ENCODE results near the gene TMEM201.

The TMEM201 gene

DNA sequence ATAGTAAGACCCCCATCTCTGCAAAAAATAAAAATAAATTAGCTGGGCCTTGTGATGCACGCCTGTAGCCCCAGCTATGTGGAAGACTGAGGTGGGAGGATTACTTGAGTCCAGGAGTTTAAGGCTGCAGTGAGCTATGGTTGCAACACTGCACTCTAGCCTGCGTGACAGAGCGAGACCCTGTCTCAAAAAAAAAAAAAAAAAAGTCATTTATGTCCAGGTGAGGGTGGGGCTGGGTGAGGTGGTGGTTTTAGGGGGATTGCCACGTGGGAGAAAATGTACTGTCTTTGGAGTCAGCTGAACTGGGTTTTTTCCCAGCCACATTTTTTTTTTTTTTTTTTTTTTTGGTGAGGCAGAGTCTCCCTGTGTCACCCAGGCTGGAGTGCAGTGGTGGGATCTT is 69.5 kb downstream of the TMEM201 start:
- DNase-seq (ENCODE audit: extremely low read depth, low read depth), result no peak
- no peak overlapping the region for H3K4me3 ChIP-seq (replicated peaks; ENCODE audit: low read depth, low read length)

DNA sequence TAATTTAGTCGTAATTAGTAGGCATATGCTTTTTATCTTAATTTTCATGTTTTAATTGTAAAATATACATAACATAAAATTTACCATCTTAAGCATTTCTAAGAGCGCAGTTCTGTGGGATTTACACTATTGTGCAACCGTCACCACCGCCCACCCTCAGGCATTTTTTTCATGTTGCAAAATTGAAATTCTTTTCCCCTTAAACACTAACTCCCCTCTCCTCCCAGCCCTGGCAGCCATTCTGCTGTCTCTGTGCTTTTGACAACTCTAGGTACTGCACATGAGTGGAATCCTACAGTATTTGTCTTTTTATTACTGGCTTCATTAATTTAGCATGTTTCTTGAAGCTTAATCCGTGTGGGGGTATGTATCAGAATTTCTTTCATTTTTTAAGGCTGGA is 70.6 kb downstream of the TMEM201 start:
- no peak for DNase-seq (ENCODE audit: extremely low read depth, low read depth)
- TF ChIP-seq, protein P1, sequence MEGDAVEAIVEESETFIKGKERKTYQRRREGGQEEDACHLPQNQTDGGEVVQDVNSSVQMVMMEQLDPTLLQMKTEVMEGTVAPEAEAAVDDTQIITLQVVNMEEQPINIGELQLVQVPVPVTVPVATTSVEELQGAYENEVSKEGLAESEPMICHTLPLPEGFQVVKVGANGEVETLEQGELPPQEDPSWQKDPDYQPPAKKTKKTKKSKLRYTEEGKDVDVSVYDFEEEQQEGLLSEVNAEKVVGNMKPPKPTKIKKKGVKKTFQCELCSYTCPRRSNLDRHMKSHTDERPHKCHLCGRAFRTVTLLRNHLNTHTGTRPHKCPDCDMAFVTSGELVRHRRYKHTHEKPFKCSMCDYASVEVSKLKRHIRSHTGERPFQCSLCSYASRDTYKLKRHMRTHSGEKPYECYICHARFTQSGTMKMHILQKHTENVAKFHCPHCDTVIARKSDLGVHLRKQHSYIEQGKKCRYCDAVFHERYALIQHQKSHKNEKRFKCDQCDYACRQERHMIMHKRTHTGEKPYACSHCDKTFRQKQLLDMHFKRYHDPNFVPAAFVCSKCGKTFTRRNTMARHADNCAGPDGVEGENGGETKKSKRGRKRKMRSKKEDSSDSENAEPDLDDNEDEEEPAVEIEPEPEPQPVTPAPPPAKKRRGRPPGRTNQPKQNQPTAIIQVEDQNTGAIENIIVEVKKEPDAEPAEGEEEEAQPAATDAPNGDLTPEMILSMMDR (IDR thresholded peaks at IDR 0.05; ENCODE audit: low read depth, low read length, missing control alignments), result no peak
- no peak overlapping the region for H3K4me3 ChIP-seq (replicated peaks; ENCODE audit: low read depth, low read length)

More for the DNA sequence above, 69.5 kb downstream of the TMEM201 start:
- TF ChIP-seq, protein P1 (IDR thresholded peaks at IDR 0.05; ENCODE audit: low read depth, low read length, missing control alignments), result no peak

DNA sequence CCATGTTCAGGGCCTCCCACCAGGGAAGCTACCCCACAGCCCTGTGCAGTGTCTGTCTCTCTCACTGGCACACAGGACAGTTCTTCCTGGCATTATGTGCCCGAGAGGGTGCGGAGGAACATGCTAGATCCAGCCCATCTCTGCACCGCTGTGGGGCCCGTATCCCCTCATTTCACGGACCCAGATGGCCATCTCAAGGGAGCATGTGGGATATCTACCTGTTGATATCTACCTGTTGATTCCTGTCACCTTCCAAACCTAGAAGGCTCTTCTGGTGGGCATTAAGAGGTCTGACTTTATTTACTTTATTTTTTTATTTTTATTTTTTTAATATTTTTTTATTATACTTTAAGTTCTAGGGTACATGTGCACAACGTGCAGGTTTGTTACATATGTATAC is 74.5 kb downstream of the TMEM201 start:
- no peak overlapping the region for H3K4me3 ChIP-seq (replicated peaks; ENCODE audit: low read depth, low read length)
- TF ChIP-seq, protein P1 (IDR thresholded peaks at IDR 0.05; ENCODE audit: low read depth, low read length, missing control alignments), result no peak
- no peak for DNase-seq (ENCODE audit: extremely low read depth, low read depth)

All from HFF-Myc (cell line).